HepG2 (cell line): ENCODE measurements around the gene GFOD1. TPM values are rescaled to one million over a fixed set of nuclear protein-coding genes. Genes with fewer than 3 reads are reported as not detected.

Experiments
- ATAC-seq: fragments of 200-7000 bp; cut with Tn5 transposase; 3 replicates; pipeline ENCODE4 v1.9.1; 2020; ENCODE audit warnings: mild to moderate bottlenecking, moderate library complexity
- BruUV-seq: library from RNA; stranded (reverse); fragments of 400-500 nt; replicated peaks from 2 replicates; lab custom pipeline; 2021; lab: Mats Ljungman, UMichigan
- CTCF ChIA-PET: fragments of 300-600 bp; formaldehyde crosslinking; extraction: SDS; loops from one replicate; lab custom pipeline; 2021; ENCODE audit warnings: low total read pairs, inconsistent platforms, low intra/inter-chr PET ratio; lab: Yijun Ruan, JAX
- POLR2A ChIA-PET: fragments of 350-600 bp; sonication (Branson Sonifier 250); formaldehyde crosslinking; loops from one replicate; lab custom pipeline; 2020; ENCODE audit warnings: antibody characterized with exemption, inconsistent platforms; lab: Yijun Ruan, JAX
- DNase-seq: peaks from one replicate; pipeline ENCODE4 v3.0.0-alpha.2; 2015; ENCODE audit warnings: low spot score
- FAIRE-seq: peaks from 3 replicates; lab custom pipeline; 2011; peaks lifted over from hg19 to GRCh38; lab: Jason Lieb, UNC
- H2AFZ ChIP-seq: one replicate; pipeline ENCODE4 v1.6.1; 2011; ENCODE audit warnings: low read length, inconsistent platforms
- H3K27ac ChIP-seq: fragments of 300-600 bp; 3 replicates; pipeline ENCODE4 v1.8.0; 2011; ENCODE audit warnings: mixed run types, mild to moderate bottlenecking, mixed read lengths, low read length, inconsistent platforms; ENCODE audit not compliant: insufficient read depth; ENCODE audit errors: extremely low read length
- H3K27me3 ChIP-seq, 2 experiments: fragments of 200-600 bp in 1 of 2; 2 replicates in 1 of 2; 3 replicates in 1 of 2; pipeline versions ENCODE4 v1.6.0 to v1.8.0; 2011; ENCODE audit warnings: low read length in 2 of 2, mild to moderate bottlenecking in 2 of 2, moderate library complexity in 2 of 2, inconsistent platforms in 1 of 2; ENCODE audit not compliant: insufficient read depth in 2 of 2, control insufficient read depth in 1 of 2
- H3K36me3 ChIP-seq, 2 experiments: fragments of 200-600 bp in 1 of 2; replicated peaks in 1 of 2; 2 replicates in 1 of 2; 3 replicates in 1 of 2; pipeline versions ENCODE4 v1.5.1 to v1.8.0; 2011; ENCODE audit warnings: low read length in 2 of 2, inconsistent platforms in 1 of 2; ENCODE audit not compliant: insufficient read depth in 2 of 2, control insufficient read depth in 1 of 2
- H3K4me1 ChIP-seq: 2 replicates; pipeline ENCODE4 v1.5.1; 2012; ENCODE audit warnings: low read length, inconsistent platforms; ENCODE audit not compliant: insufficient read depth
- H3K4me2 ChIP-seq: 2 replicates; pipeline ENCODE4 v1.6.0; 2011; ENCODE audit warnings: low read depth, low read length, inconsistent platforms
- H3K4me3 ChIP-seq, 3 experiments: fragments of 200-600 bp in 1 of 3; sonication (generic), shearing (Covaris generic) in 1 of 3; replicated peaks in 1 of 3; 2 replicates each; pipeline ENCODE4 v1.5.1; 2011 to 2016; ENCODE audit warnings: low read length in 3 of 3, inconsistent platforms in 2 of 3, low read depth in 2 of 3, mild to moderate bottlenecking in 2 of 3, control low read depth in 1 of 3, mixed read lengths in 1 of 3; ENCODE audit not compliant: insufficient read depth in 1 of 3
- H3K79me2 ChIP-seq: one replicate; pipeline ENCODE4 v1.6.1; 2011; ENCODE audit warnings: low read length, inconsistent platforms; ENCODE audit not compliant: insufficient read depth
- H3K9ac ChIP-seq: 2 replicates; pipeline ENCODE4 v1.6.0; 2011; ENCODE audit warnings: mild to moderate bottlenecking, low read depth, low read length, inconsistent platforms; ENCODE audit not compliant: insufficient read depth
- H3K9me3 ChIP-seq: 2 replicates; pipeline ENCODE4 v1.5.1; 2012; ENCODE audit warnings: mild to moderate bottlenecking, low read length
- H4K20me1 ChIP-seq: 2 replicates; pipeline ENCODE4 v1.6.0; 2011; ENCODE audit warnings: inconsistent platforms, mild to moderate bottlenecking, low read length, moderate library complexity; ENCODE audit not compliant: insufficient read depth
- AHR ChIP-seq: IDR thresholded peaks from 2 replicates; pipeline ENCODE4 v1.6.1; 2018; ENCODE audit warnings: missing genetic modification reagents, missing compliant biosample characterization
- CEBPG ChIP-seq: IDR thresholded peaks from 2 replicates; pipeline ENCODE4 v1.6.1; 2016
- DRAP1 ChIP-seq: IDR thresholded peaks from 2 replicates; pipeline ENCODE4 v1.6.1; 2016; ENCODE audit warnings: missing genetic modification reagents, missing compliant biosample characterization
- ELK4 ChIP-seq: sonication (generic); formaldehyde crosslinking; IDR thresholded peaks from 2 replicates; pipeline ENCODE4 v1.9.0; 2021; ENCODE audit warnings: missing genetic modification reagents, borderline replicate concordance
- MXD3 ChIP-seq: IDR thresholded peaks from 2 replicates; pipeline ENCODE4 v1.6.1; 2016; ENCODE audit warnings: mild to moderate bottlenecking, missing biosample characterization, missing genetic modification reagents
- NFAT5 ChIP-seq: sonication (generic); formaldehyde crosslinking; IDR thresholded peaks from 2 replicates; pipeline ENCODE4 v1.4.0; 2020; ENCODE audit warnings: missing genetic modification reagents
- PBX3 ChIP-seq: sonication (generic); formaldehyde crosslinking; IDR thresholded peaks from 2 replicates; pipeline ENCODE4 v1.8.1; 2023; ENCODE audit warnings: missing genetic modification reagents, inconsistent platforms, borderline replicate concordance
- SMC3 ChIP-seq: IDR thresholded peaks from 2 replicates; pipeline ENCODE4 v1.6.1; 2011; ENCODE audit warnings: low read length, improper control_type of control experiment
- ZBTB7B ChIP-seq: sonication (generic); formaldehyde crosslinking; IDR thresholded peaks from 2 replicates; pipeline ENCODE4 v1.4.0; 2020; ENCODE audit warnings: missing genetic modification reagents
- ZNF136 ChIP-seq: sonication (generic); formaldehyde crosslinking; IDR thresholded peaks from 2 replicates; pipeline ENCODE4 v1.8.1; 2022; ENCODE audit warnings: low read depth, mild to moderate bottlenecking, moderate library complexity, missing genetic modification reagents
- ZNF292 ChIP-seq: sonication (generic); formaldehyde crosslinking; IDR thresholded peaks from 2 replicates; pipeline ENCODE4 v1.8.1; 2022; ENCODE audit warnings: mild to moderate bottlenecking, low read depth, missing genetic modification reagents, borderline replicate concordance
- ZNF577 ChIP-seq: sonication (generic); formaldehyde crosslinking; IDR thresholded peaks from 2 replicates; pipeline ENCODE4 v1.4.0; 2020; ENCODE audit warnings: mild to moderate bottlenecking, low read depth, missing genetic modification reagents, borderline replicate concordance
- ZNF580 ChIP-seq: IDR thresholded peaks from 2 replicates; pipeline ENCODE4 v1.6.1; 2016; ENCODE audit warnings: low read depth, borderline replicate concordance
- WGBS: methylation state at CpG from one replicate; pipeline ENCODE4 v1.1.6; 2017; ENCODE audit warnings: low lambda C conversion rate; 5-methylcytosine and 5-hydroxymethylcytosine counted together
- in situ Hi-C: cut with HindIII; loops from 2 replicates; pipeline ENCODE4 v1.10.0; 2017; ENCODE audit warnings: low pct_unique_long_range_greater_than_20kb; ENCODE audit not compliant: extremely low pct_ligation_motif_present
- intact Hi-C: fragments of 100-400 bp; cut with micrococcal nuclease; formaldehyde crosslinking; loops from one replicate; pipeline ENCODE4 v1.10.0; 2022; ENCODE audit not compliant: unreplicated experiment
- polyA plus RNA-seq, 8 experiments: library from polyadenylated mRNA; depleted of rRNA in 3 of 8; stranded (reverse) in 7 of 8; unstranded in 1 of 8; fragments of >200 nt; fragmentation: Illumina TruSeq in 4 of 8; extraction: Trizol in 4 of 8; gene quantifications; 2 replicates each; pipeline versions ENCODE4 v1.2.1 to v1.2.3, GENCODE V29; 2011 to 2016; ENCODE audit warnings: low read depth in 4 of 8, missing spikeins in 1 of 8, mixed read lengths in 1 of 8; ENCODE audit not compliant: insufficient read depth in 1 of 8
- total RNA-seq, 5 experiments: library from RNA; depleted of rRNA; stranded (reverse); fragments of >200 nt; fragmentation: Illumina TruSeq; extraction: Trizol; gene quantifications; 2 replicates each; pipeline ENCODE4 v1.2.3, GENCODE V29; 2016; ENCODE audit warnings: low read depth in 1 of 5
- TF ChIP-seq, protein P1 (sequence below): IDR thresholded peaks from 2 replicates; pipeline ENCODE4 v1.6.1; 2016; ENCODE audit warnings: missing compliant biosample characterization, missing genetic modification reagents, borderline replicate concordance

The GFOD1 gene
- total and polyA plus RNA-seq, 2 of the 13 experiments (the other 11 are each of a cell fraction or from before 2014, with no cell fraction given) = 1.9 to 6.4 TPM

GRCh38 chr6:13431861-13432465 is 55.4 kb downstream of the GFOD1 start:
- ChIA-PET POLR2A (interaction anchor here (1.0 to 1.2 kb wide), 2 partner anchors 19 to 55 kb away, joined by 3 read pairs; no protein-coding TSS in a partner anchor), CTCF (no interaction called here)
- H3K36me3 ChIP-seq = no peaks in the 10 kb centered on the region
- ATAC-seq (peak; percentile 83), FAIRE-seq (no peak), DNase-seq (peak; percentile 45)
- no peak overlapping the region for H2AFZ ChIP-seq
- 44% methylated on average over 5 of the region's 5 CpGs for WGBS
- H4K20me1 ChIP-seq = no peaks in the 10 kb centered on the region
- H3K27me3 ChIP-seq = no peaks in the 10 kb centered on the region
- in situ Hi-C loops = no loop called here
- H3K79me2 ChIP-seq = no peaks in the 10 kb centered on the region
- H3K9me3 ChIP-seq = no peaks in the 10 kb centered on the region
- H3K4me2 ChIP-seq = 0 out of 2 replicates have a peak overlapping the region, but pooled peaks have one; percentile 3
- no peak overlapping the region for H3K4me3 ChIP-seq
- H3K4me1 ChIP-seq = peaks cover 35% of the 10 kb centered on the region
- no TSS peak for BruUV-seq
- no peak overlapping the region for H3K27ac ChIP-seq
- H3K9ac ChIP-seq = no peak overlapping the region
- intact Hi-C loops = no loop called here
- TF ChIP-seq MXD3 (no peak), CEBPG (CRISPR knock-in tag) (peak; percentile 39; the same call in 1 of the 2 replicates), PBX3 (CRISPR knock-in tag) (no peak), AHR (CRISPR knock-in tag) (no peak), SMC3 (no peak), ZNF577 (CRISPR knock-in tag) (no peak), ZNF136 (no peak), DRAP1 (CRISPR knock-in tag) (no peak), ZNF580 (CRISPR knock-in tag) (no peak), ELK4 (CRISPR knock-in tag) (no peak), NFAT5 (CRISPR knock-in tag) (no peak), ZNF292 (CRISPR knock-in tag) (no peak), ZBTB7B (CRISPR knock-in tag) (no peak)
- TF ChIP-seq, protein P1, sequence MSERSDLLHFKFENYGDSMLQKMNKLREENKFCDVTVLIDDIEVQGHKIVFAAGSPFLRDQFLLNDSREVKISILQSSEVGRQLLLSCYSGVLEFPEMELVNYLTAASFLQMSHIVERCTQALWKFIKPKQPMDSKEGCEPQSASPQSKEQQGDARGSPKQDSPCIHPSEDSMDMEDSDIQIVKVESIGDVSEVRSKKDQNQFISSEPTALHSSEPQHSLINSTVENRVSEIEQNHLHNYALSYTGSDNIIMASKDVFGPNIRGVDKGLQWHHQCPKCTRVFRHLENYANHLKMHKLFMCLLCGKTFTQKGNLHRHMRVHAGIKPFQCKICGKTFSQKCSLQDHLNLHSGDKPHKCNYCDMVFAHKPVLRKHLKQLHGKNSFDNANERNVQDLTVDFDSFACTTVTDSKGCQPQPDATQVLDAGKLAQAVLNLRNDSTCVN (CRISPR knock-in tag) = no peak
